ENCODE measurements around the gene FUT8. TPM values are rescaled to one million over a fixed set of nuclear protein-coding genes. Genes with fewer than 3 reads are reported as not detected.

Gene FUT8
- total RNA-seq, 1 donor from 2014 or later: 22.2 TPM

GRCh38 chr14:65552724-65553123 is 140.2 kb downstream of the FUT8 start:
- DNase-seq (ENCODE audit: low read depth): no peak

- DNase-seq (ENCODE audit: low read depth): no peak
These were observed 142.3 kb downstream of the FUT8 start for GRCh38 chr14:65554837-65555236.

- DNase-seq (ENCODE audit: low read depth): no peak
These were observed 142.8 kb downstream of the FUT8 start for GRCh38 chr14:65555358-65555757.

GRCh38 chr14:65558363-65558762 is 145.8 kb downstream of the FUT8 start:
- DNase-seq (ENCODE audit: low read depth): no peak

GRCh38 chr14:65560340-65561027 is 148.0 kb downstream of the FUT8 start:
- peak; percentile 19 for DNase-seq (ENCODE audit: low read depth)

- DNase-seq (ENCODE audit: low read depth): no peak
These were observed 151.8 kb downstream of the FUT8 start for GRCh38 chr14:65564370-65564769.

- DNase-seq (ENCODE audit: low read depth): peak; percentile 57
These were observed 153.4 kb downstream of the FUT8 start for GRCh38 chr14:65565948-65566347.

GRCh38 chr14:65566820-65567522 is 154.4 kb downstream of the FUT8 start:
- no peak for DNase-seq (ENCODE audit: low read depth)

- no peak for DNase-seq (ENCODE audit: low read depth)
These were observed 162.1 kb downstream of the FUT8 start for GRCh38 chr14:65574611-65575010.

- no peak for DNase-seq (ENCODE audit: low read depth)
These were observed 162.9 kb downstream of the FUT8 start for GRCh38 chr14:65575389-65575788.

- DNase-seq (ENCODE audit: low read depth): no peak
These were observed 168.4 kb downstream of the FUT8 start for GRCh38 chr14:65580973-65581372.

- no peak for DNase-seq (ENCODE audit: low read depth)
These were observed 168.8 kb downstream of the FUT8 start for GRCh38 chr14:65581378-65581777.

GRCh38 chr14:65581799-65582198 is 169.3 kb downstream of the FUT8 start:
- no peak for DNase-seq (ENCODE audit: low read depth)

- no peak for DNase-seq (ENCODE audit: low read depth)
These were observed 172.7 kb downstream of the FUT8 start for GRCh38 chr14:65585216-65585615.

- DNase-seq (ENCODE audit: low read depth): peak; percentile 60
These were observed 176.1 kb downstream of the FUT8 start for GRCh38 chr14:65588426-65589140.

GRCh38 chr14:65594153-65594881 is 181.8 kb downstream of the FUT8 start:
- DNase-seq (ENCODE audit: low read depth): no peak

- no peak for DNase-seq (ENCODE audit: low read depth)
These were observed 182.3 kb downstream of the FUT8 start for GRCh38 chr14:65594882-65595237.

GRCh38 chr14:65599375-65599774 is 186.8 kb downstream of the FUT8 start:
- DNase-seq (ENCODE audit: low read depth): no peak

GRCh38 chr14:65600742-65601141 is 188.2 kb downstream of the FUT8 start:
- DNase-seq (ENCODE audit: low read depth): no peak

GRCh38 chr14:65604535-65604934 is 192.0 kb downstream of the FUT8 start:
- DNase-seq (ENCODE audit: low read depth): no peak

GRCh38 chr14:65604936-65605335 is 192.4 kb downstream of the FUT8 start:
- no peak for DNase-seq (ENCODE audit: low read depth)

GRCh38 chr14:65606460-65606859 is 193.9 kb downstream of the FUT8 start:
- no peak for DNase-seq (ENCODE audit: low read depth)

Measured in myocyte (in vitro differentiated cells).